Mammary epithelial cell (primary cell): Measurements from ENCODE around the gene LILRB5.

Experiments used
- CTCF ChIP-seq, 2 donors: IDR thresholded peaks in 1 of 2; conservative IDR thresholded peaks in 1 of 2; 2 replicates each; pipeline ENCODE4 v1.5.1; 2011 to 2012; ENCODE audit warnings: inconsistent platforms in 2 of 2, low read length in 2 of 2, mild to moderate bottlenecking in 2 of 2, control low read depth in 1 of 2, low read depth in 1 of 2; ENCODE audit not compliant: insufficient read depth in 1 of 2; ENCODE audit errors: extremely low read depth in 1 of 2
- EZH2 ChIP-seq: IDR thresholded peaks from 2 replicates; pipeline ENCODE4 v1.6.1; 2012; ENCODE audit warnings: low read length, inconsistent platforms, borderline replicate concordance

GRCh38 chr19:54256250-54257115, 590 bp downstream of the LILRB5 start:
- TF ChIP-seq CTCF (conservative IDR thresholded peaks at IDR 0.05 in 1 of 2, IDR thresholded peaks at IDR 0.05 in 1 of 2; ENCODE audit: extremely low read depth in 1 of 2, insufficient read depth in 1 of 2, low read depth in 1 of 2, low read length in 2 of 2) (no peak), EZH2 (no peak)
